Neural progenitor cell (in vitro differentiated cells): ENCODE results near the gene TCERG1L. TPM values are rescaled to one million over a fixed set of nuclear protein-coding genes. Genes with fewer than 3 reads are reported as not detected.

Experiments used
- DNase-seq: peaks from one replicate; pipeline ENCODE4 v3.0.0-alpha.2; 2016; ENCODE audit warnings: low spot score
- H2AFZ ChIP-seq: fragments of 200-600 bp; sonication (generic); replicated peaks from 2 replicates; pipeline ENCODE4 v1.6.1; 2016; ENCODE audit warnings: antibody characterized with exemption
- H3F3A ChIP-seq: fragments of 200-600 bp; sonication (generic); 2 replicates; pipeline ENCODE4 v1.6.1; 2016; ENCODE audit warnings: antibody characterized with exemption, low read depth
- H3K27ac ChIP-seq: fragments of 200-600 bp; sonication (generic); 2 replicates; pipeline ENCODE4 v1.5.1; 2016; ENCODE audit warnings: mild to moderate bottlenecking
- H3K27me3 ChIP-seq: fragments of 200-600 bp; sonication (generic); 2 replicates; pipeline ENCODE4 v1.6.1; 2016; ENCODE audit warnings: mild to moderate bottlenecking, moderate library complexity
- H3K36me3 ChIP-seq: fragments of 200-600 bp; sonication (generic); 2 replicates; pipeline ENCODE4 v1.5.1; 2016
- H3K4me1 ChIP-seq: fragments of 200-600 bp; sonication (generic); 2 replicates; pipeline ENCODE4 v1.6.1; 2016; ENCODE audit warnings: mixed run types
- H3K4me2 ChIP-seq: fragments of 200-600 bp; sonication (generic); 2 replicates; pipeline ENCODE4 v1.6.1; 2016
- H3K4me3 ChIP-seq: fragments of 200-600 bp; sonication (generic); 2 replicates; pipeline ENCODE4 v1.5.1; 2016
- H3K79me2 ChIP-seq: fragments of 200-600 bp; sonication (generic); 2 replicates; pipeline ENCODE4 v1.6.1; 2016; ENCODE audit warnings: low read depth
- H3K9ac ChIP-seq: fragments of 200-600 bp; sonication (generic); 2 replicates; pipeline ENCODE4 v1.6.1; 2016
- H3K9me3 ChIP-seq: fragments of 200-600 bp; sonication (generic); 2 replicates; pipeline ENCODE4 v1.5.1; 2016; ENCODE audit warnings: low read depth
- H4K20me1 ChIP-seq: fragments of 200-600 bp; sonication (generic); 2 replicates; pipeline ENCODE4 v1.6.1; 2016; ENCODE audit warnings: low read depth
- H3K27ac Mint-ChIP-seq: 3 replicates; pipeline ENCODE4 v1.8.0; 2021; ENCODE audit warnings: mixed read lengths
- H3K27me3 Mint-ChIP-seq: 2 replicates; pipeline ENCODE4 v1.8.0; 2022; ENCODE audit warnings: low read depth, mild to moderate bottlenecking, inconsistent platforms, moderate library complexity, mixed read lengths; ENCODE audit not compliant: insufficient read depth
- H3K36me3 Mint-ChIP-seq: 3 replicates; pipeline ENCODE4 v1.8.0; 2021; ENCODE audit warnings: mixed read lengths
- H3K4me1 Mint-ChIP-seq: 3 replicates; pipeline ENCODE4 v1.8.0; 2021; ENCODE audit warnings: mixed read lengths
- H3K4me3 Mint-ChIP-seq: 3 replicates; pipeline ENCODE4 v1.8.0; 2021; ENCODE audit warnings: mild to moderate bottlenecking, moderate library complexity, mixed read lengths
- H3K9me3 Mint-ChIP-seq: 3 replicates; pipeline ENCODE4 v1.8.0; 2020; ENCODE audit warnings: mixed read lengths
- CTCF ChIP-seq: fragments of 200-600 bp; sonication (generic); IDR thresholded peaks from 2 replicates; pipeline ENCODE4 v1.5.1; 2017; ENCODE audit warnings: antibody characterized with exemption, mild to moderate bottlenecking
- EZH2 ChIP-seq: fragments of 200-600 bp; sonication (generic); IDR thresholded peaks from 2 replicates; pipeline ENCODE4 v1.6.1; 2017; ENCODE audit warnings: antibody characterized with exemption, mild to moderate bottlenecking, moderate library complexity
- EZH2phosphoT487 ChIP-seq: fragments of 200-600 bp; sonication (generic); IDR thresholded peaks from 2 replicates; pipeline ENCODE4 v1.6.1; 2017; ENCODE audit warnings: antibody characterized with exemption
- total RNA-seq: library from RNA; depleted of rRNA; stranded (reverse); fragments of >200 nt; gene quantifications from 2 replicates; pipeline ENCODE4 v1.2.3, GENCODE V29; 2015; ENCODE audit warnings: low replicate concordance

Gene TCERG1L
- total RNA-seq, 1 donor from 2014 or later = 1.8 TPM

DNA sequence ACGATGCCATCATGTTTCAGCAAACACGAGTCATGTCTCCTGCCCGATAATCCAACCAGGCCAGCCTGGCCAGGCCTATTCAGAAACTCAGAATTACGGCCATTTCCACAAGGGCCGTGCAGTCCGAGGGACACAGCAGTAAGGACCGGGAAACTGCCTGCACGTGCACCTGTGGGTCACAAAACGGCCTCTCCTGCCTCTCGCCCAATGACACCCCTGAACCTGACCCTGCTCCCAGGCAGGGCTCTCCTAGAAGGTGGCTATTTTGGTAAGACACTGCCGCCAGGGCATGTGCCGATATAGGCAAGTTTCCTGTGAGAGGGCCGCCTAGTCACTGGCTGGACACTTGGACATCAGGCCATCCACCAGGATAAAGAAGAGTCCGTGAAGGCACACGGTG, 196.7 kb downstream of the TCERG1L start:
- Histone ChIP-seq H3K79me2 (no peaks in the 10 kb centered on the region), H3K4me3 (no peak overlapping the region), H3K27me3 (no peaks in the 10 kb centered on the region), H2AFZ (no peak overlapping the region), H3K36me3 (no peaks in the 10 kb centered on the region), H4K20me1 (no peaks in the 10 kb centered on the region), H3K4me2 (no peak overlapping the region), H3K4me1 (no peaks in the 10 kb centered on the region), H3K9ac (no peak overlapping the region), H3K27ac (no peak overlapping the region), H3K9me3 (no peaks in the 10 kb centered on the region), H3F3A (no peaks in the 10 kb centered on the region)
- Mint-ChIP-seq H3K9me3 (no peaks in the 10 kb centered on the region), H3K27me3 (peaks cover 4% of the 10 kb centered on the region), H3K4me1 (no peaks in the 10 kb centered on the region), H3K4me3 (no peak overlapping the region), H3K36me3 (no peaks in the 10 kb centered on the region), H3K27ac (peak overlapping the region; percentile 72)
- DNase-seq = no peak
- TF ChIP-seq EZH2 (no peak), EZH2phosphoT487 (no peak), CTCF (no peak)

DNA sequence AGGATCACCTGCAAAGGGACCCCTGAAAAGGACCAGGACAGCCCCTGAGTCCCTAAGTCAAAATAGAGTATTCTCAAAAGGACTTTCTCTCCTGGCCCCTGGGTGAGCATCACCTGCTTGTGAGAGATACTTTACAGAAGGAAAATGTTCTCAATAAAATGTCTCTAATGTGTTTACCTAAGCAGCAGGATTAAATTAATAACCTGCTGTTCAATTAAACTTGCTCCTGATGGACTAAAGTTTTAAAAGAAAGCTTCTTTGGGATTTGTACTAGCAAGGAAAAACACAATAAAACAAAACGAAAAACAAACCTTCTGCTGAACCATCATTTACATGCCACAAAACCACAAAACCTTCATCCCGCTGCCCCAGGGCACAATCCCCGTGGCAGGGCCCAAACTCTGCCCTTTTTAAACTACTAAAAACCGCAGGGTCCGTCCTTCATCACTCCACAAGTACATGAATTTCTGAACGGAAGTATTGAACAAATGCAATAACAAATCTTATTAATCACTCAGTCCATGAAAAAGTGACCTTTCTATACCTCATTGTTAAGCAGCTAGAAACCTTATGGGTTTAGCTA, 197.7 kb downstream of the TCERG1L start:
- Histone ChIP-seq H3K9ac (no peak overlapping the region), H3K4me2 (no peak overlapping the region), H3K4me3 (no peak overlapping the region), H3F3A (no peaks in the 10 kb centered on the region), H3K27me3 (no peaks in the 10 kb centered on the region), H3K36me3 (no peaks in the 10 kb centered on the region), H3K79me2 (no peaks in the 10 kb centered on the region), H3K27ac (no peak overlapping the region), H4K20me1 (no peaks in the 10 kb centered on the region), H3K4me1 (no peaks in the 10 kb centered on the region), H2AFZ (no peak overlapping the region), H3K9me3 (no peaks in the 10 kb centered on the region)
- H3K4me3 Mint-ChIP-seq = no peak overlapping the region
- H3K9me3 Mint-ChIP-seq = no peaks in the 10 kb centered on the region
- no peak for TF ChIP-seq EZH2
- TF ChIP-seq CTCF = no peak
- no peaks in the 10 kb centered on the region for H3K36me3 Mint-ChIP-seq
- H3K27ac Mint-ChIP-seq = no peak overlapping the region
- H3K4me1 Mint-ChIP-seq = no peaks in the 10 kb centered on the region
- no peak for DNase-seq
- H3K27me3 Mint-ChIP-seq = peaks cover 4% of the 10 kb centered on the region

DNA sequence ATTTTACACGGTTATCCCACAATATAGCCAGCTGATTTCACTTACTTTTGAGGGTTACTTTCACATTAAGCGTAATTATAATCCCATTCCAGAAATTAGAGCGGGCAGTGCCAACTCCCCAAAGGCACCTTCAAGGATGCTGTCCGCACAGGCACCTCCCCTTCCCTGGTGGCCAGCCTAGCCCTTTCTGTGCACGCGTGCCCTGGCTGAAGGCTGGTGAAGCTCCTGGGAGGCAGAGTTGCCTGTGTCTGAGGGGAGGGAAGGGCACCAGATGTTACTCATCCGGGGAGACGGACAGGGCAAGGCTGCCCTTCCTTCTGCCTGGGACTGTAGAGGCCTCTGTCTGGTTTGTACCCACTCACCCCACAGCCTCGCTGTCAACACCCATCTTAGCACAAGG, 198.4 kb downstream of the TCERG1L start:
- no peak overlapping the region for H3K4me3 Mint-ChIP-seq
- no peaks in the 10 kb centered on the region for H3K4me1 Mint-ChIP-seq

More for the DNA sequence above, 198.4 kb downstream of the TCERG1L start:
- no peaks in the 10 kb centered on the region for H3F3A ChIP-seq
- TF ChIP-seq EZH2phosphoT487 (no peak), CTCF (no peak), EZH2 (no peak)
- H3K4me2 ChIP-seq = no peak overlapping the region
- no peak overlapping the region for H3K27ac ChIP-seq
- no peaks in the 10 kb centered on the region for H3K9me3 ChIP-seq
- H3K4me3 ChIP-seq = no peak overlapping the region
- H3K36me3 Mint-ChIP-seq = no peaks in the 10 kb centered on the region
- no peaks in the 10 kb centered on the region for H3K4me1 ChIP-seq
- no peaks in the 10 kb centered on the region for H3K79me2 ChIP-seq
- no peaks in the 10 kb centered on the region for H3K9me3 Mint-ChIP-seq
- H2AFZ ChIP-seq = no peak overlapping the region
- H4K20me1 ChIP-seq = no peaks in the 10 kb centered on the region
- no peaks in the 10 kb centered on the region for H3K36me3 ChIP-seq
- no peak for DNase-seq
- H3K27me3 Mint-ChIP-seq = peaks cover 4% of the 10 kb centered on the region
- no peak overlapping the region for H3K9ac ChIP-seq
- no peak overlapping the region for H3K27ac Mint-ChIP-seq
- no peaks in the 10 kb centered on the region for H3K27me3 ChIP-seq
